ENCODE measurements around the gene KCNH4. TPM values are rescaled to one million over a fixed set of nuclear protein-coding genes. Genes with fewer than 3 reads are reported as not detected.

KCNH4 gene
- total RNA-seq, 6 experiments from 2014 or later, result 0.11 TPM; not detected in 5

GRCh38 chr17:42120161-42120769, 60.7 kb downstream of the KCNH4 start:
- DNase-seq (no peak), ATAC-seq (no peak)
- H3K27me3 ChIP-seq, result no peaks in the 10 kb centered on the region
- no peak for TF ChIP-seq CTCF (IDR thresholded peaks at IDR 0.05)
- TF ChIP-seq POLR2A (IDR thresholded peaks at IDR 0.05), result no peak
- 45% methylated on average over 5 of the region's 7 CpGs for WGBS (ENCODE audit: insufficient coverage, low coverage, low lambda C conversion rate, missing lambda C conversion rate)
- H3K9me3 ChIP-seq, result no peaks in the 10 kb centered on the region
- peaks cover 0 to 35% (median 5%) of the 10 kb centered on the region in 4 donors for H3K4me1 ChIP-seq
- no peak overlapping the region for H3K27ac ChIP-seq
- intact Hi-C loops (cut with DNase I), result loop anchor here in 1 of 2 donors (10.0 kb wide), 1 partner anchor 55 kb away; no protein-coding TSS in a partner anchor
- peaks cover 0 to 10% (median 2%) of the 10 kb centered on the region in 4 donors for H3K36me3 ChIP-seq
- peak overlapping the region; percentile 70 to 74 (median 71) for H3K4me3 ChIP-seq

- WGBS (ENCODE audit: insufficient coverage, low coverage, low lambda C conversion rate, missing lambda C conversion rate), result 92% methylated on average over 10 of the region's 18 CpGs
- H3K4me3 ChIP-seq, result no peak overlapping the region
- peaks cover 0 to 7% (median 2%) of the 10 kb centered on the region in 4 donors for H3K36me3 ChIP-seq
- intact Hi-C loops (cut with DNase I), result loop anchor here in 1 of 2 donors (5.0 kb wide), 3 partner anchors 52 to 157 kb away; no protein-coding TSS in a partner anchor
- H3K9me3 ChIP-seq, result no peaks in the 10 kb centered on the region
- H3K27me3 ChIP-seq, result no peaks in the 10 kb centered on the region
- H3K27ac ChIP-seq, result no peak overlapping the region
- no peak for TF ChIP-seq POLR2A (IDR thresholded peaks at IDR 0.05)
- TF ChIP-seq CTCF (IDR thresholded peaks at IDR 0.05), result no peak
- peak in 1 of 3 donors; percentile 44 for DNase-seq
- peaks cover 0 to 35% (median 5%) of the 10 kb centered on the region in 4 donors for H3K4me1 ChIP-seq
- no peak for ATAC-seq
Observed at GRCh38 chr17:42119301-42119700, 61.6 kb downstream of the KCNH4 start.

GRCh38 chr17:42118545-42118944, 62.4 kb downstream of the KCNH4 start:
- WGBS (ENCODE audit: insufficient coverage, low coverage, low lambda C conversion rate, missing lambda C conversion rate), result 60% methylated on average over 1 of the region's 2 CpGs
- DNase-seq (no peak), ATAC-seq (no peak)
- intact Hi-C loops (cut with DNase I), result loop anchor here in 1 of 2 donors (5.0 kb wide), 3 partner anchors 51 to 156 kb away; no protein-coding TSS in a partner anchor
- no peak overlapping the region for H3K27ac ChIP-seq
- no peaks in the 10 kb centered on the region for H3K27me3 ChIP-seq
- no peak overlapping the region for H3K4me3 ChIP-seq
- no peaks in the 10 kb centered on the region for H3K9me3 ChIP-seq
- H3K36me3 ChIP-seq, result peaks cover 0 to 9% (median 2%) of the 10 kb centered on the region in 4 donors
- H3K4me1 ChIP-seq, result peaks cover 0 to 35% (median 5%) of the 10 kb centered on the region in 4 donors
- TF ChIP-seq CTCF (IDR thresholded peaks at IDR 0.05), result peak; percentile 36 to 48 (median 42)
- TF ChIP-seq POLR2A (IDR thresholded peaks at IDR 0.05), result no peak

DNA sequence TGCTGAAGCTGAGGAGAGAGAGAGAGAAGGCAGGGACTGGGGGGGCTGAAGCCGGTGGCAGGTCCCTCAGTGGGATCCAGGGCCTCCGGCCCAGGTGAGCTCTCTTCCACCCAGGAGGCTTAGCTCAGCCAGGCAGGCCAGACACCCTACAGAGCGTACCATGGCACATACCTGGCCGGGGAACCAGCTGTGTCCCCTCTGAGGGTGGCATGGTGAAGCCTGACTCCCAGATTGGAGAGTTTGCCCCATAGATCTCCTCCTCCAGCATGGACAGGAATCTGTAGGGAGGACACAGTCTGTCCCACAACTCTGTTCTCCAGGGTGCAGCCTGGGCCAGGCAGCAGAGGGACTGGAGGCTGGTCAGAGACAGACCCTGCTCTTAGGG, 62.8 kb downstream of the KCNH4 start:
- Histone ChIP-seq H3K27me3 (no peaks in the 10 kb centered on the region), H3K4me3 (no peak overlapping the region), H3K36me3 (peaks cover 0 to 13% (median 2%) of the 10 kb centered on the region in 4 donors), H3K4me1 (peaks cover 0 to 33% (median 5%) of the 10 kb centered on the region in 4 donors), H3K27ac (no peak overlapping the region), H3K9me3 (no peaks in the 10 kb centered on the region)
- DNase-seq, result no peak
- ATAC-seq, result no peak
- intact Hi-C loops (cut with DNase I), result loop anchor here in 1 of 2 donors (5.0 kb wide), 3 partner anchors 51 to 156 kb away; no protein-coding TSS in a partner anchor
- no peak for TF ChIP-seq POLR2A (IDR thresholded peaks at IDR 0.05)
- no peak for TF ChIP-seq CTCF (IDR thresholded peaks at IDR 0.05)
- no CpG with 5 or more reads among the region's 4 CpGs for WGBS (ENCODE audit: insufficient coverage, low coverage, low lambda C conversion rate, missing lambda C conversion rate)
